H1 (cell line): Measurements from ENCODE around the gene TIAM2. TPM values are rescaled to one million over a fixed set of nuclear protein-coding genes. Genes with fewer than 3 reads are reported as not detected.

Experiments
- CHD7 ChIP-seq: fragments of 300-600 bp; sonication (generic); IDR thresholded peaks from 2 replicates; pipeline ENCODE4 v1.7.1; 2012; ENCODE audit warnings: low read length, moderate library complexity, mild to moderate bottlenecking, inconsistent platforms; ENCODE audit not compliant: insufficient replicate concordance
- polyA plus RNA-seq, 7 experiments: library from polyadenylated mRNA; depleted of rRNA in 3 of 7; stranded (reverse) in 5 of 7; unstranded in 2 of 7; fragments of >200 nt in 5 of 7; fragments of 200-250 nt in 2 of 7; gene quantifications; 1 replicate in 5 of 7; 2 replicates in 1 of 7; 4 replicates in 1 of 7; pipeline versions ENCODE4 v1.2.1 to v1.2.3, GENCODE V29; 2011 to 2013; ENCODE audit warnings: missing spikeins in 2 of 7, mixed read lengths in 2 of 7
- total RNA-seq: library from RNA; stranded (reverse); fragmentation: NEBNext Ultra II Directional; extraction: Animal tissue kit (Norgen Biotek cat#: 25700); gene quantifications from 2 replicates; pipeline ENCODE4 v1.2.1, GENCODE V29; 2021

Gene TIAM2
- total and polyA plus RNA-seq, 2 of the 8 experiments (the other 6 are each of a cell fraction or from before 2014, with no cell fraction given): 7.4 to 23.9 TPM

DNA sequence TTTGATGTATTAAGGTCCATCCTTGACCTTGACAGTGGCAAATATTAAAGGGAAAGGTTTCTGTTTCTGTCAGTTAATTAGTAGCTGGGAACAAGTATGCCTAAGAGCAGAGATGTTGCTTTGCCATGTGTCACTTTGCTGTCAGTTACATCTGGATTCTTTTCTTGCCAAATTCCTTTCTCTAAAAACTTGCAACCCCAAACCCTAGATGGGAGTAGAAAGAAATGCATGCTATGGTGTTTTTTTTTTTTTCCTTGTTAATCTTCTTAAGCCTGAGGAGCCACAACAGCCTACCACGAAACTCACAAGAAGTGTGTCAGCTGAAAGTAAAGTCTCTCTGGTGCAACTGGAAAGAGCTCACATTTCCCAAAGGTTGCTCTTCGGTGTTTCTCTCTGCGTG, 250.7 kb downstream of the TIAM2 start (continued):
- no peak for TF ChIP-seq CHD7
